Left kidney (tissue), 8 donors: Measurements from ENCODE around the gene TDRD1. TPM values are rescaled to one million over a fixed set of nuclear protein-coding genes. Genes with fewer than 3 reads are reported as not detected.
A peak's percentile ranks its signal among the peaks of the same experiment; 100 is the strongest.
"Not testable (repeated sequence)": the region's sequence is repeated elsewhere in the genome, so short reads cannot be mapped to it uniquely, and the experiment has no call there.

Source experiments
- DNase-seq: peaks from one replicate; pipeline ENCODE4 v3.0.0-alpha.2; 2013
- long read RNA-seq, 8 donors: transcript quantifications; one replicate each; lab custom pipeline, GENCODE V29; 2026
- polyA plus RNA-seq: library from polyadenylated mRNA; unstranded; fragments of 120-200 nt; gene quantifications from one replicate; pipeline ENCODE4 v1.2.1, GENCODE V29; 2013; ENCODE audit not compliant: insufficient read length

The TDRD1 gene, protein sequence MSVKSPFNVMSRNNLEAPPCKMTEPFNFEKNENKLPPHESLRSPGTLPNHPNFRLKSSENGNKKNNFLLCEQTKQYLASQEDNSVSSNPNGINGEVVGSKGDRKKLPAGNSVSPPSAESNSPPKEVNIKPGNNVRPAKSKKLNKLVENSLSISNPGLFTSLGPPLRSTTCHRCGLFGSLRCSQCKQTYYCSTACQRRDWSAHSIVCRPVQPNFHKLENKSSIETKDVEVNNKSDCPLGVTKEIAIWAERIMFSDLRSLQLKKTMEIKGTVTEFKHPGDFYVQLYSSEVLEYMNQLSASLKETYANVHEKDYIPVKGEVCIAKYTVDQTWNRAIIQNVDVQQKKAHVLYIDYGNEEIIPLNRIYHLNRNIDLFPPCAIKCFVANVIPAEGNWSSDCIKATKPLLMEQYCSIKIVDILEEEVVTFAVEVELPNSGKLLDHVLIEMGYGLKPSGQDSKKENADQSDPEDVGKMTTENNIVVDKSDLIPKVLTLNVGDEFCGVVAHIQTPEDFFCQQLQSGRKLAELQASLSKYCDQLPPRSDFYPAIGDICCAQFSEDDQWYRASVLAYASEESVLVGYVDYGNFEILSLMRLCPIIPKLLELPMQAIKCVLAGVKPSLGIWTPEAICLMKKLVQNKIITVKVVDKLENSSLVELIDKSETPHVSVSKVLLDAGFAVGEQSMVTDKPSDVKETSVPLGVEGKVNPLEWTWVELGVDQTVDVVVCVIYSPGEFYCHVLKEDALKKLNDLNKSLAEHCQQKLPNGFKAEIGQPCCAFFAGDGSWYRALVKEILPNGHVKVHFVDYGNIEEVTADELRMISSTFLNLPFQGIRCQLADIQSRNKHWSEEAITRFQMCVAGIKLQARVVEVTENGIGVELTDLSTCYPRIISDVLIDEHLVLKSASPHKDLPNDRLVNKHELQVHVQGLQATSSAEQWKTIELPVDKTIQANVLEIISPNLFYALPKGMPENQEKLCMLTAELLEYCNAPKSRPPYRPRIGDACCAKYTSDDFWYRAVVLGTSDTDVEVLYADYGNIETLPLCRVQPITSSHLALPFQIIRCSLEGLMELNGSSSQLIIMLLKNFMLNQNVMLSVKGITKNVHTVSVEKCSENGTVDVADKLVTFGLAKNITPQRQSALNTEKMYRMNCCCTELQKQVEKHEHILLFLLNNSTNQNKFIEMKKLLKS
- polyA plus RNA-seq, result 0.05 TPM
- long read RNA-seq, donor 1, result 0 reads
- long read RNA-seq, donor 2, result 0 reads
- long read RNA-seq, donor 3, result 0 reads
- long read RNA-seq, donor 4, result 0 reads
- long read RNA-seq, donor 5, result 0 reads
- long read RNA-seq, donor 6, result 0 reads
- long read RNA-seq, donor 7, result 0 reads
- long read RNA-seq, donor 8, result 0 reads

- DNase-seq, result no peak
Measured at GRCh38 chr10:114179148-114179547, at the start of gene TDRD1. Gene TDRD1 (plus strand): TSS chr10:114179353. CDS start chr10:114187832, 8,479 bp downstream.

GRCh38 chr10:114131094-114131493 is 48.1 kb upstream of the TDRD1 start:
- DNase-seq, result no peak

DNA sequence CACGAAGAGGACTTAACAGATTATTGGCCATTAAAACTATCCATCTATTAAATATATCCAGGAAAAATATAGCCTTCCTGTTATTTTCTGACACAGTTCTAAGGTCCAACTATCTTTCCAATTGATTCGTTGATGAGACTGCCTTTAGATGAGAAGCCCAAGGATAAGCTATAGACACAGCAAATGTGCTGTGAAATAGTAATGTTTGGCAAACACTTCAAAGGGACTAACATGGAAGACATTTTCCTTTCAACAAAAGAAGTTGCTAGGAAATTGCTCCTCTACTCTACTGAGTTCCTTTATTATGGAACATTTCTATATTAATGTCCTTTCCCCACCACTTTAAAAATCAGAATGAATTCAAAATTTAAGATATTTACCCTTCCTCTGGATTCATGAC is 43.7 kb upstream of the TDRD1 start:
- no peak for DNase-seq

GRCh38 chr10:114138581-114138980 is 40.6 kb upstream of the TDRD1 start:
- DNase-seq, result no peak

- no peak for DNase-seq
Measured at GRCh38 chr10:114140036-114140435, 39.1 kb upstream of the TDRD1 start.

DNA sequence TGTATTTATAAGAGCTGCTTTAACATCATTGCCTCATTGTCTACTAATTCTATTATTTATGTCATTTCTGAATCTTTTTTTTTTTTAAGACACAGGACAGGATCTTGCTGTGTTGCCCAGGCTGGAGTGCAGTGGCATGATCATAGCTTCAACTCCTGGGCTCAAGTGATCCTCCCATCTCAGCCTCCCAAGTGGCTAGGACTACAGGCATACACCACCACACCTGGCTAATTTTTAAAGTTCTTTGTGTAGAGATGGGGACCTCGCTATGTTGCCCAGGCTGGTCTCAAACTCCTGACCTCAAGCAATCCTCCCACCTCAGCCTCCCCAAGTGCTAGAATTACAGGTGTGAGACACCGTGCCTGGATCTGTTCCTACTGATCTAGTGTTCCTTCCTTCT is 38.3 kb upstream of the TDRD1 start:
- not testable (repeated sequence) for DNase-seq

- no peak for DNase-seq
Measured at GRCh38 chr10:114142018-114142417, 37.1 kb upstream of the TDRD1 start.

DNA sequence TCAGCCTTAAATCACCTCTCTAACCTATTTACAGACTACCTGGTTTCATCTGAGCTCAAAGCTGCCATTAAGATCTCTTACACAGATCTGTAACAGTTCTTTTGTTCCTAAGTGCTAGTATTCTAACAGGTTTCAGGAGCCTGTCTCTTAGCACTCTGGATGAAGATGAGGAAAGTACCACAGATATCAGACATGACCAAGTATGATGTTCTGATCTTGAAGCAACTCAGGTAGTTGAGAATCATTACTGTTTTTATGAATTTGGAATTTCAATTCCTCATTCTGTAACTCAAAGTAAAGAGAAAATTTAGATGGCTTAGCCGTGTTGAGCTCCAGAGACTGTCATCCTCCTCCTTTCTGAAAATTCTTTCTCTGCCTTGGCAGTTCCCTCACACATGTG is 36.0 kb upstream of the TDRD1 start:
- no peak for DNase-seq

DNA sequence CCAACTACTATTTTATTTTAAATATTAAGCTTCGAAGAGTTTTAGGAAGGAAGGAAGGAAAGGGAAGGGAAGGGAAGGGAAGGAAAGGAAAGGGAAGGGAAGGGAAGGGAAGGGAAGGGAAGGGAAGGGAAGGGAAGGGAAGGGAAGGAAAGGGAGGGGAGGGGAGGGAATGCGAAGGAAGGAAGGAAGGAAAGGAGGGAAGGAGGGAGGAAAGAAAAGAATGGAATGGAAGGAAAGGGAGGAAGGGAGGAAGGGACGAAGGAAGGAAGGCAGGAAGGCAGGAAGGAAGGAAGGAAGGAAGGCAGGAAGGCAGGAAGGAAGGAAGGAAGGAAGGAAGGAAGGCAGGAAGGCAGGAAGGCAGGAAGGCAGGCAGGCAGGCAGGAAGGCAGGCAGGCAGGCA is 29.7 kb upstream of the TDRD1 start:
- not testable (repeated sequence) for DNase-seq

DNA sequence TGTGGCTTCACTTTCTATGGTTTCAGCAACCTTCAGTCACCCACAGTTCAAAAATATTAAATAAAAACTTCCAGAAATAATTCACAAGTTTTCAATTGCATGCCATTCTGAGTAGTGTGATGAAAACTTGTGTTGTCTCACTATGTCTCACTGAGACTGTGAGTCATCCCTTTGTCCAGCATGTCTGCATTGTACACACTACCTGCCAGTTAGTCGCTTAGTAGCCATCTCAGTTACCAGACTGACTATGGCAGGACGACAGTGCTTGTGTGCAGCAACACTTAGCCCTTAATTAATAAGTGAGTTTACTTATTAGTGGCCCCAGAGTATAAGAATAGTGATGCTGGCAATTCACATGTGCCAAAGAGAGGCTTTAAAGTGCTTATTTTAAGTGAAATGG is 27.7 kb upstream of the TDRD1 start:
- DNase-seq, result no peak

GRCh38 chr10:114151892-114152291 is 27.3 kb upstream of the TDRD1 start:
- no peak for DNase-seq

DNA sequence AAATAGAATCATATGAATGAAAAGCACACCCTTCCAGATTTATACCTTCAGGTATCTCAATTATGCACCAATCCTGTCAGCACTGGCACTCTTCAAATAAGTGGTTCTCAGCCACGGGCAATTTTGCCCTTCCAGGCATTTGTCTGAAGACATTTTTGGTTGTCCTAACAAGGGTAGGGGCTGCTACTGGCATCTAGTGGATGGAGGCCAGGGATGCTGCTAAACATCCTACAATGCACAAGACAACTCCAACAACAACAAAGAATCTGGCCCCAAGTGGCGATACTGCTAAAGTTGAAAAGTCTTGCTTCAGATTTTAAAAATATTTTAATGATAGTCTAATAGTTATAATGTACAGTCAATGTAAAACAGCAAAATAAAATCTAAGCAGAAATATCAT is 21.2 kb upstream of the TDRD1 start:
- no peak for DNase-seq

DNA sequence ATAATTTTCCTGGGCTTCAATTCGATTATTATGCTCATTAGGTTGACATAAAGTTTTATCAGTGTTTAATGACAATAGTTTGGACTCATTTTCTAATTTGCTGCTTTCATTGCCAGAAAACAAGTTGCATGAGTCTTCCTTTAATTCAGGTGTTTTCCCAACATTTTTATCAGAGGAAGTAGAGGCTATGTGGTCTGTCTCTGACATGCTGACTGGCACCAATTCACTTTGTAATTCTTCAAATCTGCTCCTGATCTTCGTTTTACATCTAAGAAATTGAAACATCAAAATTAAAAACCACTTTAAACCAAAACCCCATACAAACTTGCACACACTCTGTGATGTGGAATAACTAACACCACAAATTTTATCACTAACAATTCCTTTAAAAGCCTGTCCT is 16.1 kb upstream of the TDRD1 start:
- no peak for DNase-seq

- DNase-seq, result no peak
Measured at GRCh38 chr10:114166043-114166442, 13.1 kb upstream of the TDRD1 start.

- DNase-seq, result no peak
Measured at GRCh38 chr10:114166494-114166893, 12.7 kb upstream of the TDRD1 start.

- DNase-seq, result no peak
Measured at GRCh38 chr10:114167985-114168384, 11.2 kb upstream of the TDRD1 start.

DNA sequence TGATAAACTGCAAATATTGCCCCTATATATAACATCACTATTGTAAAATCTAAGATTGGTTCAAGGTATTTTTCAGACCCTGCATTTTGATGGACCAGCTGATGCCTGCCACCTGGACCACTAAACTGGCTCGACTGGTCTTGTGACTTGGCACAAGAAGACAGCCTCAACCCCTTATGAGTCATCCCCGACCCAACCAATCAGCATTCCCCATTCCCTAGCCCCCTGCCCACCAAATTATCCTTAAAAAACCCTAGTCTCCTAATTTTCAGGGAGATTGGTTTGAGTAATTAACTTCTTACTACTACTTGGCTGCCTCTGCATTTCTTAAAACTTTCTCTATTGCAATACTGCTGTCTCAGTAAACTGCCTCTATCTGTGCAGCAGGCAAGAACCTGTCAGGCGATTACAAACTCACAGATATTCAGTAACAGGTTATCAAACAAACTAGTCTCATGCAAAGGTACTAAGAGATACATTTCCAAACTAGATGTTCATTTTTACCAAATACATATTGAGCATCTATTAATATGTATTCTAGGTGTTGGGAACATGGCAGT is 10.6 kb upstream of the TDRD1 start:
- DNase-seq, result no peak

GRCh38 chr10:114172216-114172615 is 6.9 kb upstream of the TDRD1 start:
- no peak for DNase-seq

- DNase-seq, result peak; percentile 10
Measured at GRCh38 chr10:114172776-114173602, 6.2 kb upstream of the TDRD1 start.

DNA sequence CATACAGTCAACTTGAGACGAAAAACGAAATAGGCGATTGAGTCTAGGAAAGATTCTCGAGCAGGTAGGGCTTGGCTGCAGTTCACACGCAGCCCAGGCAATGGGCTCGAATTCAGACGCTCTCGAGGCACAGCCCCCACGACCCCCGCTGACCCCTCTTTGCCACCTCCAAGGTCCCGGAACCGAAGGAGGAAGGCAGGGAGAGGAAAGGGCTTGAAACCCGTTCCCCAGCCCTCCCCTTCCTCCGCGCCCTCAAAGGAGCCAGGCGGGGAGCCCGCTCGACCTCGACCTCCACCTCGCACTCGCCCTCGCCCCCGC is 5.6 kb upstream of the TDRD1 start:
- DNase-seq, result no peak
